H9 (cell line): ENCODE measurements around the gene JMJD8. TPM values are rescaled to one million over a fixed set of nuclear protein-coding genes. Genes with fewer than 3 reads are reported as not detected.

Source experiments
- DNase-seq: peaks from one replicate; pipeline ENCODE4 v3.0.0-alpha.2; 2017
- H2AFZ ChIP-seq: one replicate; pipeline ENCODE4 v1.6.1; 2013; ENCODE audit warnings: mild to moderate bottlenecking, low read length, control low read depth, moderate library complexity
- H2AK5ac ChIP-seq: 2 replicates; pipeline ENCODE4 v1.6.1; 2013; ENCODE audit warnings: low read length, control low read depth, mixed read lengths; ENCODE audit not compliant: insufficient read length
- H2BK120ac ChIP-seq: one replicate; pipeline ENCODE4 v1.6.1; 2013; ENCODE audit warnings: low read depth, mild to moderate bottlenecking, low read length, control low read depth, inconsistent platforms; ENCODE audit not compliant: poor library complexity, severe bottlenecking
- H2BK12ac ChIP-seq: 2 replicates; pipeline ENCODE4 v1.6.1; 2013; ENCODE audit warnings: low read length, control low read depth, mixed read lengths, low read depth; ENCODE audit not compliant: insufficient read length
- H2BK15ac ChIP-seq: 2 replicates; pipeline ENCODE4 v1.6.1; 2013; ENCODE audit warnings: low read depth, low read length, control low read depth
- H2BK20ac ChIP-seq: one replicate; pipeline ENCODE4 v1.6.1; 2013; ENCODE audit warnings: low read depth, mild to moderate bottlenecking, low read length, control low read depth, inconsistent platforms; ENCODE audit not compliant: poor library complexity, severe bottlenecking
- H2BK5ac ChIP-seq: 2 replicates; pipeline ENCODE4 v1.6.1; 2013; ENCODE audit warnings: low read length, control low read depth, mixed read lengths; ENCODE audit not compliant: insufficient read length
- H3K14ac ChIP-seq: 2 replicates; pipeline ENCODE4 v1.6.1; 2013; ENCODE audit warnings: low read length, control low read depth; ENCODE audit not compliant: insufficient read depth
- H3K18ac ChIP-seq: 2 replicates; pipeline ENCODE4 v1.6.1; 2013; ENCODE audit warnings: low read depth, mild to moderate bottlenecking, mixed read lengths, low read length, control low read depth; ENCODE audit not compliant: insufficient read length
- H3K23ac ChIP-seq: 2 replicates; pipeline ENCODE4 v1.6.1; 2013; ENCODE audit warnings: low read length, control low read depth, mixed read lengths, low read depth; ENCODE audit not compliant: insufficient read length
- H3K23me2 ChIP-seq: 2 replicates; pipeline ENCODE4 v1.6.1; 2013; ENCODE audit warnings: low read depth, mild to moderate bottlenecking, mixed read lengths, low read length, control low read depth; ENCODE audit not compliant: insufficient read length, poor library complexity, severe bottlenecking
- H3K27ac ChIP-seq: 2 replicates; pipeline ENCODE4 v1.5.1; 2013; ENCODE audit warnings: low read length, control low read depth, mixed read lengths, low read depth; ENCODE audit not compliant: insufficient read length
- H3K27me3 ChIP-seq: 2 replicates; pipeline ENCODE4 v1.6.1; 2013; ENCODE audit warnings: low read length, control low read depth, inconsistent platforms; ENCODE audit not compliant: insufficient read depth
- H3K4ac ChIP-seq: 2 replicates; pipeline ENCODE4 v1.6.1; 2013; ENCODE audit warnings: low read depth, mild to moderate bottlenecking, control low read depth, inconsistent platforms, low read length, moderate library complexity
- H3K4me1 ChIP-seq: 2 replicates; pipeline ENCODE4 v1.6.1; 2013; ENCODE audit warnings: low read length, control low read depth, inconsistent platforms; ENCODE audit not compliant: insufficient read depth
- H3K4me2 ChIP-seq: 2 replicates; pipeline ENCODE4 v1.6.1; 2013; ENCODE audit warnings: low read length, control low read depth, mixed read lengths; ENCODE audit not compliant: insufficient read length, insufficient read depth
- H3K56ac ChIP-seq: 2 replicates; pipeline ENCODE4 v1.6.1; 2013; ENCODE audit warnings: low read depth, mild to moderate bottlenecking, mixed read lengths, low read length, control low read depth; ENCODE audit not compliant: insufficient read length
- H3K79me1 ChIP-seq: 2 replicates; pipeline ENCODE4 v1.6.1; 2013; ENCODE audit warnings: low read depth, mild to moderate bottlenecking, moderate library complexity, low read length, control low read depth, inconsistent platforms; ENCODE audit not compliant: insufficient read depth, poor library complexity, severe bottlenecking
- H3K79me2 ChIP-seq: 2 replicates; pipeline ENCODE4 v1.6.1; 2013; ENCODE audit warnings: low read length, control low read depth, inconsistent platforms; ENCODE audit not compliant: insufficient read depth
- H3K9ac ChIP-seq: 2 replicates; pipeline ENCODE4 v1.6.1; 2013; ENCODE audit warnings: low read length, control low read depth, mixed read lengths; ENCODE audit not compliant: insufficient read length; ENCODE audit errors: extremely low read depth
- H3K9me3 ChIP-seq: one replicate; pipeline ENCODE4 v1.6.1; 2013; ENCODE audit warnings: low read depth, low read length, inconsistent platforms; ENCODE audit not compliant: control insufficient read depth
- H3T11ph ChIP-seq: one replicate; pipeline ENCODE4 v1.6.1; 2013; ENCODE audit warnings: mild to moderate bottlenecking, low read length, control low read depth, inconsistent platforms
- H4K20me1 ChIP-seq: one replicate; pipeline ENCODE4 v1.6.1; 2013; ENCODE audit not compliant: control insufficient read depth, insufficient read length, insufficient read depth
- H4K5ac ChIP-seq: 2 replicates; pipeline ENCODE4 v1.6.1; 2013; ENCODE audit warnings: low read depth, mild to moderate bottlenecking, mixed read lengths, low read length, control low read depth; ENCODE audit not compliant: insufficient read length
- H4K8ac ChIP-seq: replicated peaks from 2 replicates; pipeline ENCODE4 v1.6.1; 2013; ENCODE audit warnings: low read length, control low read depth, mixed read lengths, low read depth; ENCODE audit not compliant: insufficient read length
- H4K91ac ChIP-seq: 2 replicates; pipeline ENCODE4 v1.6.1; 2013; ENCODE audit warnings: low read depth, mild to moderate bottlenecking, moderate library complexity, mixed read lengths, low read length, control low read depth; ENCODE audit not compliant: insufficient read length
- H3K27ac Mint-ChIP-seq, 3 experiments: 2 replicates in 2 of 3; 3 replicates in 1 of 3; pipeline ENCODE4 v1.8.0; 2020 to 2021; ENCODE audit warnings: mixed read lengths in 3 of 3, mild to moderate bottlenecking in 1 of 3, moderate library complexity in 1 of 3
- H3K27me3 Mint-ChIP-seq: 2 replicates; pipeline ENCODE4 v1.8.0; 2021; ENCODE audit warnings: low read depth, mild to moderate bottlenecking, moderate library complexity, mixed read lengths
- H3K36me3 Mint-ChIP-seq, 3 experiments: 2 replicates in 2 of 3; 3 replicates in 1 of 3; pipeline ENCODE4 v1.8.0; 2020 to 2021; ENCODE audit warnings: low read depth in 3 of 3, mixed read lengths in 3 of 3; ENCODE audit not compliant: insufficient read depth in 1 of 3
- H3K4me1 Mint-ChIP-seq, 2 experiments: 2 replicates each; pipeline ENCODE4 v1.8.0; 2020; ENCODE audit warnings: mixed read lengths in 2 of 2
- H3K4me3 Mint-ChIP-seq, 2 experiments: 2 replicates in 1 of 2; 3 replicates in 1 of 2; pipeline ENCODE4 v1.8.0; 2020 to 2021; ENCODE audit warnings: mild to moderate bottlenecking in 2 of 2, mixed read lengths in 2 of 2, moderate library complexity in 1 of 2
- H3K9me3 Mint-ChIP-seq, 2 experiments: 2 replicates in 1 of 2; 3 replicates in 1 of 2; pipeline ENCODE4 v1.8.0; 2020; ENCODE audit warnings: mild to moderate bottlenecking in 2 of 2, mixed read lengths in 2 of 2, moderate library complexity in 1 of 2
- WGBS: extraction: QIAGEN DNeasy Blood & Tissue Kit; methylation state at CpG from one replicate; pipeline ENCODE4 v1.1.7; 2013; ENCODE audit warnings: missing lambda C conversion rate, low lambda C conversion rate, mixed read lengths; ENCODE audit not compliant: insufficient read length; ENCODE audit errors: extremely low coverage; 5-methylcytosine and 5-hydroxymethylcytosine counted together
- total RNA-seq: library from RNA; stranded (reverse); gene quantifications from 2 replicates; pipeline ENCODE4 v1.2.1, GENCODE V29; 2021
- TF ChIP-seq, protein P1 (sequence below): fragments of 200-600 bp; sonication (generic); conservative IDR thresholded peaks from 3 replicates; pipeline ENCODE4 v1.8.0; 2021; ENCODE audit warnings: antibody characterized with exemption, mild to moderate bottlenecking

The JMJD8 gene
- total RNA-seq, 1 experiment from 2014 or later = 52.7 TPM

DNA sequence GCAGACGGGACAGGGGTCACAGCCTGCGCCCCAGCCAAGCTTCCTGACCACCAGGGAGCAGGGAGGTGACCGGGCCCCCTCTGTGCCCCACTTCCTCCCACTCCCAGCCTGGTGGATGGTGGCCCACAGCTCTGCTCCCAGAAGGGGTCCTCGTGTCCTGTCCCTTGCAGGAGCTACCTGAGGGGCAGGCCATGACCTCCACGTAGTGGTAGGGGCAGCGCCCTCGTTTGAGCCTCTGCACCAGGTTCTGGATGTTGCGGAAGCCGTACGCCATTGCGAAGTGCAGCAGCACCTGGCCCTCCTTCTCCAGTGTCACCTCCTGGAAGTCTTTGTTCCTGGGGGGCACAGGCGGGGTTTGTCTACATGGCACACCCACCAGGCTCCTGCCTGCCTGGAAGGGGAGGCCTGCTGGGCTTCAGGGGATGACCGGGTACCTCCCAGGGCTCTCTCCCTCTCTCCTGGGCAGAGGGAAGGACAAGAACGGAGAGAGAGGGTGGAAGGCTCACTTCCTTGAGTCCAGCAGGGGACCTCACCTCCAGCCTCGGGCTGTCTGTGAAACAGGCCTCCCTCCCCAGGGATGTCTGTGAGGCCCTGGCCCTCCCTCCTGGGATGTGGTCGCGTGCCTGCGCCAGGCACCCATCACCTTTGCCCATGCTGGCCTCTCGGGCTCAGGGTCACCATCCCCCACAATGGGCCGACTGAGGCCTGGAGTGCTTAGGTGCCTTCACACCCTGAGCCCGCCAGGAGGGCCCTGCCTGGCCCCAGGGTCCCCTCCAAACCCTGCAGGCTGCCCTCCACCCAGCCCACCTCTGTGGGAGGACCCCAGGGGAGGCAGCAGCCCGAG is 46.8 kb upstream of the JMJD8 start:
- no peak overlapping the region for H3K18ac ChIP-seq
- H3K27me3 ChIP-seq = no peaks in the 10 kb centered on the region
- H2BK5ac ChIP-seq = no peak overlapping the region
- no peak for DNase-seq
- no peak overlapping the region for H2BK120ac ChIP-seq
- H2AFZ ChIP-seq = no peak overlapping the region
- no peak overlapping the region for H3K9ac ChIP-seq
- H3K23me2 ChIP-seq = peaks cover 11% of the 10 kb centered on the region
- H3K4me1 ChIP-seq = no peaks in the 10 kb centered on the region
- H3K27ac Mint-ChIP-seq = no peak overlapping the region
- H2BK12ac ChIP-seq = no peak overlapping the region
- H4K91ac ChIP-seq = no peak overlapping the region
- H4K8ac ChIP-seq = no peak overlapping the region
- no peak overlapping the region for H2BK20ac ChIP-seq
- TF ChIP-seq, protein P1, sequence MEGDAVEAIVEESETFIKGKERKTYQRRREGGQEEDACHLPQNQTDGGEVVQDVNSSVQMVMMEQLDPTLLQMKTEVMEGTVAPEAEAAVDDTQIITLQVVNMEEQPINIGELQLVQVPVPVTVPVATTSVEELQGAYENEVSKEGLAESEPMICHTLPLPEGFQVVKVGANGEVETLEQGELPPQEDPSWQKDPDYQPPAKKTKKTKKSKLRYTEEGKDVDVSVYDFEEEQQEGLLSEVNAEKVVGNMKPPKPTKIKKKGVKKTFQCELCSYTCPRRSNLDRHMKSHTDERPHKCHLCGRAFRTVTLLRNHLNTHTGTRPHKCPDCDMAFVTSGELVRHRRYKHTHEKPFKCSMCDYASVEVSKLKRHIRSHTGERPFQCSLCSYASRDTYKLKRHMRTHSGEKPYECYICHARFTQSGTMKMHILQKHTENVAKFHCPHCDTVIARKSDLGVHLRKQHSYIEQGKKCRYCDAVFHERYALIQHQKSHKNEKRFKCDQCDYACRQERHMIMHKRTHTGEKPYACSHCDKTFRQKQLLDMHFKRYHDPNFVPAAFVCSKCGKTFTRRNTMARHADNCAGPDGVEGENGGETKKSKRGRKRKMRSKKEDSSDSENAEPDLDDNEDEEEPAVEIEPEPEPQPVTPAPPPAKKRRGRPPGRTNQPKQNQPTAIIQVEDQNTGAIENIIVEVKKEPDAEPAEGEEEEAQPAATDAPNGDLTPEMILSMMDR = no peak
- no peaks in the 10 kb centered on the region for H3K4me1 Mint-ChIP-seq
- no peaks in the 10 kb centered on the region for H3K79me1 ChIP-seq
- no peak overlapping the region for H3K4ac ChIP-seq
- H2BK15ac ChIP-seq = no peak overlapping the region
- no peak overlapping the region for H2AK5ac ChIP-seq
- H3K9me3 Mint-ChIP-seq = no peaks in the 10 kb centered on the region
- no peak overlapping the region for H3K56ac ChIP-seq
- no CpG with 5 or more reads among the region's 22 CpGs for WGBS
- H3K4me3 Mint-ChIP-seq = no peak overlapping the region
- H4K20me1 ChIP-seq = no peaks in the 10 kb centered on the region
- no peaks in the 10 kb centered on the region for H3K9me3 ChIP-seq
- no peak overlapping the region for H3K14ac ChIP-seq
- H3K4me2 ChIP-seq = no peak overlapping the region
- H3T11ph ChIP-seq = no peak overlapping the region
- peaks cover 3 to 19% (median 13%) of the 10 kb centered on the region in 3 experiments; a peak in 5 of 7 replicates for H3K36me3 Mint-ChIP-seq
- H3K27me3 Mint-ChIP-seq = peaks cover 3% of the 10 kb centered on the region
- H3K27ac ChIP-seq = no peak overlapping the region
- no peaks in the 10 kb centered on the region for H3K79me2 ChIP-seq
- no peak overlapping the region for H4K5ac ChIP-seq
- no peak overlapping the region for H3K23ac ChIP-seq
